GM12865 (cell line): ENCODE data around the gene OR6B2.
A peak's percentile ranks its signal among the peaks of the same experiment; 100 is the strongest.

Experiments
- DNase-seq: peaks from one replicate; pipeline ENCODE4 v3.0.0; 2010; ENCODE audit warnings: low read depth
- H3K4me3 ChIP-seq: 2 replicates; pipeline ENCODE4 v1.5.1; 2011; ENCODE audit warnings: mild to moderate bottlenecking, low read depth, low read length, control low read depth
- TF ChIP-seq, protein P1 (sequence below): IDR thresholded peaks from 2 replicates; pipeline ENCODE4 v1.5.1; 2011; ENCODE audit warnings: low read length, control low read depth, low read depth, inconsistent platforms; ENCODE audit not compliant: insufficient read depth; ENCODE audit errors: missing control alignments

The OR6B2 gene

DNA sequence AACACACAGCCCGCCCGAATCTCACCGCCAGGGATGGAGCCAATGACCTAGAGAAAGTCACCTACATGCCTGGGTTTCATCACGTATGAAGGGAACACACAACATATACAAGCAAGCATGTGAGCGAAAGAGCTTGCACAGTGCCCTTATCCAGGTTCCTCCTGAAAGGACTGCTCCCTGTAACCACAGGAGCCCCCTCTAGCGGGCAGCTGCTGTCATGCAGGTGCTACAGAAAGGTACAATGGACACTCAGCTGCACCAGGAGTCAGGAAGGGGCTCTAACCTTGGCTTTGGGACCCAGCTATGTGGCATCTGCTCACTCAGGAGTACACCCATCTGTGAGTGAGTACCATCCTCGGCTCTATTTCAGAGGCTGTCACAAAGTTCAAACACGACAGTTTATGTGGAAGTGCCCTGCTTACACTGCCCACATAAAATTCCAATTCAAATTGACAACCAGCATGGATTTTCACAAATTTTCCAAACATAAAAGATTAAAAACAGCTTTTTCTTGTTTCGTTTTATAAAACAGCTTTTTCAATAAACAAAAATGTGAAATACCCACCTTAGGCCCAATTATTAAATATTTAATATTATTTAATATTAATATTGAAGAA lies 8.6 kb downstream of the OR6B2 start:
- TF ChIP-seq, protein P1, sequence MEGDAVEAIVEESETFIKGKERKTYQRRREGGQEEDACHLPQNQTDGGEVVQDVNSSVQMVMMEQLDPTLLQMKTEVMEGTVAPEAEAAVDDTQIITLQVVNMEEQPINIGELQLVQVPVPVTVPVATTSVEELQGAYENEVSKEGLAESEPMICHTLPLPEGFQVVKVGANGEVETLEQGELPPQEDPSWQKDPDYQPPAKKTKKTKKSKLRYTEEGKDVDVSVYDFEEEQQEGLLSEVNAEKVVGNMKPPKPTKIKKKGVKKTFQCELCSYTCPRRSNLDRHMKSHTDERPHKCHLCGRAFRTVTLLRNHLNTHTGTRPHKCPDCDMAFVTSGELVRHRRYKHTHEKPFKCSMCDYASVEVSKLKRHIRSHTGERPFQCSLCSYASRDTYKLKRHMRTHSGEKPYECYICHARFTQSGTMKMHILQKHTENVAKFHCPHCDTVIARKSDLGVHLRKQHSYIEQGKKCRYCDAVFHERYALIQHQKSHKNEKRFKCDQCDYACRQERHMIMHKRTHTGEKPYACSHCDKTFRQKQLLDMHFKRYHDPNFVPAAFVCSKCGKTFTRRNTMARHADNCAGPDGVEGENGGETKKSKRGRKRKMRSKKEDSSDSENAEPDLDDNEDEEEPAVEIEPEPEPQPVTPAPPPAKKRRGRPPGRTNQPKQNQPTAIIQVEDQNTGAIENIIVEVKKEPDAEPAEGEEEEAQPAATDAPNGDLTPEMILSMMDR: peak; percentile 84
- H3K4me3 ChIP-seq: no peak overlapping the region
- peak; percentile 65 for DNase-seq

DNA sequence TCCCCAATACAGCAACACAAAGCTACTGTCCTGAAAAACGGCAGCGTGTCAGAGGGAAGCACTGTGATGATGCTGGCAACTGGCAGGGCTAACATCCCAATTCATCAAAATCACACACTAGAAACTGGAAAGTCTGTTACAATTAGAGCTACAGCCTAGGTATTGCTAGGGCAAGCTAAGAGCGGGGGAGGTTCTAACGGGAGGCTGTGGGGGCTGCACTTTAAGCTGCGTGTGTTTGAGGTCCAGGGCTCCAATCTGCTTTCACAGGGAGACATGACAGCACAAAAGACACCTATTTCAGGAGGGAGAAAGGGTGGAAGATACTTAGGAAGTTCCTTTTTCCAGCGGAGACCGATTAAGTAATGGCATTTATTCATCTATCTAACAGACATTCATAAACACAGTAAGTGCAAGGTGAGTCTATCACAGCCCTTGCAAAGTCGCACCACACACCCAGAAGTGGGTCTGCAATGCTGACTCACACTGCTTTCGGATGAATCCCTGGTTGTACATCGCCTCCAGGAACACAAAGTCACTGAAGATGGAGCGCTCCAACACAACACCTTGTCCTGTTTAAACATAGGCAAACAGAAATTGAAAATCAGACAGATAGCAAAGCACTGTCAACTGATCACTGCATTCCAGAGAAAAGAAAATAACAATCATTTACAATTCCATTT lies 12.0 kb downstream of the OR6B2 start:
- TF ChIP-seq, protein P1: no peak
- no peak overlapping the region for H3K4me3 ChIP-seq
- no peak for DNase-seq

DNA sequence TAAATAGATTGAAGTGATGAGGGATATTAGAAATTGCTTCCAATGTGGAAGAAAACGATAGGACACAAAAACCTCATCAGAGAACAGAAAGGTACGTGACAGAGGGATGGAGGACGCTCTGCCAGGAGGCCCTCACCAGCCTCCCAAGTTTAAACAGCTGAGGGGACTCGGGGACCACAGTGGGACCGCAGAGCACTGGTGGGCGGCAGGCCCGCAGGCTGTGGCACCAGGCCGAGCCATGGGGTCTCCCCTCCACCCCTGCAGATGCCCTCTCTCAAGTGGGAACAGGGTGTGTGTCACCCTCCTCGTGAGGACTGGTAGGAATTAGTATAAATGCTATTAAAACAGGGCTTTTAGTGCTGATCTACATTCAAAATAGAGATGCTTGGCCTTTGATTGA lies 15.9 kb downstream of the OR6B2 start:
- no peak for DNase-seq
- TF ChIP-seq, protein P1: no peak
- H3K4me3 ChIP-seq: no peak overlapping the region

DNA sequence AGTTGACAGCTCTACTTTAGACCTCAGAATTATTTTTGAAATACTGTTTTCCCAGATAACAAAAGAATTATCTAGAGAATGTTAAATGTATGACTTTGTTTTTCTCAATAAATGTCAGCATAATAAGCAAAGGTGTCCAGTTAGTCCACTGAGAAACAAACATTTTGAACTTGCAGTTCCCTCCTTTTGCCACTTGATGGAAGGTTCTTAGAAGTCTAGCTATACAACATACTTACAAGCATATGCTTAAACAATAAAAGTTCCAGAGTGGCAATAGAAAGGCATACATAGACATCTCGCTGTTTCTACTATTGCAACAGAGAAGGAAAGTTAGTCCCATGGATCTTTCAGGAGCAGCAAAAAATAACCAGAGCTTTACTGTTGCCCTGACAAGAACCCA lies 16.9 kb downstream of the OR6B2 start:
- no peak overlapping the region for H3K4me3 ChIP-seq
- TF ChIP-seq, protein P1: peak; percentile 11
- DNase-seq: no peak

DNA sequence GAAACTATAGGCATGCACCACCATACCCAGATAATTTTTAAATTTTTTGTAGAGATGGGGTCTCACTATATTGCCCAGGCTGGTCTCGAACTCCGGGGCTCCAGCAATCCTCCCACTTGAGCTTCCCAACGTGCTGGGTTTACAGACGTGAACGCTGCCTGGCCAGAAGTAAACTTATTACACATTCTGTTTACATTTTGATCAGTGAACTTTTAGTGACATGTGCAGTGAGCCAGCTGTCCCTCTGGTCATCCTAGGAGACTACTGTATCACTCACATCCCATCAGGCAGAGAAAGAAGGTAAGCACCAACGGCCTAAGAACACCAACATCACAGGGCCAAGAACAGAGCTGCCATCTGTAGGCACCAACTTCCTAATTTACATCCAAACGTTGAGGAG lies 27.2 kb downstream of the OR6B2 start:
- DNase-seq: no peak
- TF ChIP-seq, protein P1: no peak
- H3K4me3 ChIP-seq: no peak overlapping the region

DNA sequence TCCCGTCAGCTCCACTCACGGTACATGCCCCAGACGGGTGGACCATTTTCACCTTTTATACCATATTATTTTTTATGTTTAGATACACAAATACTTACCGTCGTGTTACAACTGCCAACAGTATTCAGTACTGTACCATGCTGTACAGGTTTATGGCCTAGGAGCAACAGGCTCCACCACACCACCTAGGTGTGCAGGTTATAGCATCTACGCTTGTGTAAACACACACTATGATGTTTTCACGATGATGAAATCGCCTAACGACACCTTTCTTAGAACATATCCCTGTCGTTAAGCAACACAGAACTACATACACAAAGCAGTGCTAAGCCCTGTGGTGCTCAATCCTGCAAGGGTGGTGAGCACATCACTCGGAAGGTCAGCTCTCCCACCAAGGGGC lies 29.6 kb downstream of the OR6B2 start:
- DNase-seq: no peak
- no peak overlapping the region for H3K4me3 ChIP-seq
- TF ChIP-seq, protein P1: no peak

DNA sequence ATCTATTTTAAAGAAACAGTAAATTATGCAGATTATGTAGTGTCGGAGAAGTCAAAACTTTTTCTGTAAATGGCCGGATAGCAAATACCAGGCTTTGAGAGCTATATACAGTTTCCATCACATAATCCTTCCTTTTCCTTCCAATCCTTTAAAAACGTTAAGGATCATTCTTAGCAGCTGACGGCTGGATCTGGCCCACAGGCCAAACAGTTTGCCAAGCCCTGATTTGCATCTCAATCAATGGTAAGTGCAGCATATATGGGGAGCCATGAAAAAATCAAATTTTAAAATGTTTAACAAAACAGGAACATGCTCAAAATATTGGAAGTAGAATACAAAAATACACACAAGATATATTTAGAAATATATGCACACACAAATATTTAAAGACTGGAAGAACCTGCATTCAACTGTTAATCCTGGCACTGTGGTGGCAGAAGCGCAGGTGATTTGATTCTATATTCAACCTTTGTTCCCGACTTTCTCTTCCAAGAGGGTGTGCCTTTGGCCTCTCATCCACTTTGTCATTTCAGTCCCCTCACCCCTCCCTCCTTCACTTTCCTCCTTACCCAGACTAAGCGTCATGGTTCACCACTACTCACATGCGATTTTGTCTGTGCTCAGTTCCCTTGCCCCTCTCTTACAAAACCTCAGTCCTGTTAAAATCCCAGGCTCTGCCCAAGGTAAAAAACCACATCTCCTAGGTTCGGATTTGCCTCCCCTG lies 32.4 kb downstream of the OR6B2 start:
- TF ChIP-seq, protein P1: no peak
- H3K4me3 ChIP-seq: no peak overlapping the region
- no peak for DNase-seq
